Nephron progenitor cell (in vitro differentiated cells): ENCODE data around the gene CAMK2G.
"Not testable (repeated sequence)": the region's sequence is repeated elsewhere in the genome, so short reads cannot be mapped to it uniquely, and the experiment has no call there.

ENCODE experiments used
- DNase-seq: peaks from one replicate; pipeline ENCODE4 v3.0.0; 2021
- H3K27ac Mint-ChIP-seq: 2 replicates; pipeline ENCODE4 v1.8.0; 2021; ENCODE audit warnings: mild to moderate bottlenecking, moderate library complexity, mixed read lengths
- H3K27me3 Mint-ChIP-seq: 2 replicates; pipeline ENCODE4 v1.8.0; 2021; ENCODE audit warnings: mild to moderate bottlenecking, low read depth, mixed read lengths; ENCODE audit not compliant: poor library complexity
- H3K36me3 Mint-ChIP-seq: 2 replicates; pipeline ENCODE4 v1.8.0; 2021; ENCODE audit warnings: low read depth, mixed read lengths
- H3K4me1 Mint-ChIP-seq: 2 replicates; pipeline ENCODE4 v1.8.0; 2021; ENCODE audit warnings: mixed read lengths
- H3K4me3 Mint-ChIP-seq: 2 replicates; pipeline ENCODE4 v1.8.0; 2021; ENCODE audit warnings: mild to moderate bottlenecking, moderate library complexity, mixed read lengths
- H3K9me3 Mint-ChIP-seq: 2 replicates; pipeline ENCODE4 v1.8.0; 2021; ENCODE audit warnings: mild to moderate bottlenecking, moderate library complexity, mixed read lengths
- CTCF ChIP-seq: fragments of 200-600 bp; sonication (generic); IDR thresholded peaks from 2 replicates; pipeline ENCODE4 v1.5.0; 2021; ENCODE audit warnings: antibody characterized with exemption

Gene CAMK2G

DNA sequence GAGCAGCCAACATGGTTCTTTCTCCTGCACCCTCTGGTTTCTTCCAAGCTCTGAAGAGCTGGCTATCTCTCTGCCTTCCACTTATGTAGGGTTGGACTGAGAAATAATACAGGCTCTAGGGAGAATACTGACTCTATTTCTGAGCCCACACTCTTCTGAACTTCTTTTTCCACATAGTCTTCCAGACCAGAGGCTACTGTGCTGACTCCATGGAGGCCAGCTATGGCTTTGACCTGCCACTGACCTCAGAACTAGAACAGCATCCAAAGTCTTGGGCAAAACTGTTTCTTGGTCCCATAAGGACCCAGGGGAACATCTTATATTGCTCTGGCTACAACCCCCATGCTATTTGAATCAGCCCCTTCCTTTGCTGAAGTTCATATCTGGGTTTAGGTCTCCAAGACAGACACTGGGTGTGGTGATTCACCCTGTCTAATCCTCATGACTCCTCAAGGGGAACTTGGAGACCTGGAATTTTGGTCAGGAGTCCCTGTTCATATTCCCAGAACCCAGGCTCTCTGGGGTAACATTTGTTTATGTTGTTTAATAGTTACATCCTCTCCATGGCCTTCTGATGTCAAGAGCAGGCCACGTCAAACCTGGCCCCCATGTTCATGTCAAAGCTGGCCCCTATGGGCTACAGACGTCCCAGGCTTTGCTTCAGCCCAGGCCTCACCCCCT, 24.5 kb upstream of the CAMK2G start:
- Mint-ChIP-seq H3K27ac (peak overlapping the region; percentile 52), H3K4me1 (no peaks in the 10 kb centered on the region), H3K9me3 (no peaks in the 10 kb centered on the region), H3K27me3 (peaks cover 8% of the 10 kb centered on the region), H3K36me3 (no peaks in the 10 kb centered on the region), H3K4me3 (no peak overlapping the region)
- no peak for DNase-seq
- TF ChIP-seq CTCF = no peak

- H3K36me3 Mint-ChIP-seq = no peaks in the 10 kb centered on the region
- no peak overlapping the region for H3K4me3 Mint-ChIP-seq
- H3K27me3 Mint-ChIP-seq = peaks cover 12% of the 10 kb centered on the region
- no peaks in the 10 kb centered on the region for H3K9me3 Mint-ChIP-seq
- H3K4me1 Mint-ChIP-seq = peaks cover 1% of the 10 kb centered on the region
- TF ChIP-seq CTCF = no peak
- H3K27ac Mint-ChIP-seq = no peak overlapping the region
- DNase-seq = no peak
Observed at GRCh38 chr10:73897693-73898092, 23.3 kb upstream of the CAMK2G start.

DNA sequence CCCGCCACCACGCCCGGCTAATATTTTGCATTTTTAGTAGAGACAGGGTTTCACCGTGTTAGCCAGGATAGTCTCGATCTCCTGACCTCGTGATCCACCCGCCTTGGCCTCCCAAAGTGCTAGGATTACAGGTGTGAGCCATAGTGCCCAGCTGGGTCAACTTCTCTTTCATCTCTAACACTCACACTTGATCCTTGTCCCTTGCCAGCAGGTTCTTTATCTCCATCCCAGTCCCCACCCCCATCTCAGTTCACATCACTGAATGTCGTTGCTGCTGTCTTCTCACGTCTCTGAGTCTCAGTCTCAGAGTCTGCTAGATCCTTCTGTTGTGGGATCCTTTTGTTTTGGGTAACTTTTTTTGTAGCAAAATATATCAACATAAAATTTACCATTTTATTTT, 21.0 kb upstream of the CAMK2G start:
- not testable (repeated sequence) for H3K9me3 Mint-ChIP-seq, H3K36me3 Mint-ChIP-seq, H3K27me3 Mint-ChIP-seq, DNase-seq, H3K27ac Mint-ChIP-seq, H3K4me3 Mint-ChIP-seq, H3K4me1 Mint-ChIP-seq

DNA sequence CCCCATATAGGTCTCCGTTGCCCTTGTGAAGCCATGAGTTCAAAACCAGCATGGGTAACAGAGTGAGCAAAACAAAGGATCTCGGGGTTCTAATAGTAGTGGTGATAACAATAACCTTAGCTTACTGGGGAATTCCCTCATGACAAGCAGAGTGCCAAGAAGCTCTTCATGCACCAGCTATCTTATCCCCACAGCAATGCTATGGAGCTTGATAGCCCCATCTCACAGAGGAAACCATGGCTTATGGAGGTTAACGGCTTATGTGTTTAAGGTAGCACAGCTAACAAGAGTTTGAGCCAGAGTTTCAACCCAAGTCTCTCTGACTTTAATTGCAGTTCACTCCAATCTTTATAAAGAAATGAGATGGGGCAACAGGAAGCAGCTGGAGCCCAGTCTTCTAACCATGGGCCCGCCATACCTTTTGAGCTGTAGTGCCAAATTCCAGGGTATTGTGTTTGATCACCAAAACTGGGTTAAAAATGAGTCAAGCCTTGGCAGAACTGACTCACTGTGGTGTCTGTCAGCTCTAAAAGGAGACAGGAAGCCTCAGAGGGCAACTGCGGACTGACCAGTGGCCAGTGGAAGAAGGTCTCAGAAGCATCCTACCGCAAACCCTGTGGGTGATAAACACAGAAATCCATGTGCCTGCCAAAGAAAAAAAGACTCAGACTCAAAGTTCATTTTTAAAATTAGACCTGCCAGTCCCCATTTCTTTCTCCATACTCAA, 20.1 kb upstream of the CAMK2G start:
- H3K4me1 Mint-ChIP-seq = peaks cover 6% of the 10 kb centered on the region
- H3K4me3 Mint-ChIP-seq = no peak overlapping the region
- no peak overlapping the region for H3K27ac Mint-ChIP-seq
- no peaks in the 10 kb centered on the region for H3K9me3 Mint-ChIP-seq
- peaks cover 4% of the 10 kb centered on the region for H3K27me3 Mint-ChIP-seq
- H3K36me3 Mint-ChIP-seq = no peaks in the 10 kb centered on the region
- no peak for TF ChIP-seq CTCF
- DNase-seq = no peak

DNA sequence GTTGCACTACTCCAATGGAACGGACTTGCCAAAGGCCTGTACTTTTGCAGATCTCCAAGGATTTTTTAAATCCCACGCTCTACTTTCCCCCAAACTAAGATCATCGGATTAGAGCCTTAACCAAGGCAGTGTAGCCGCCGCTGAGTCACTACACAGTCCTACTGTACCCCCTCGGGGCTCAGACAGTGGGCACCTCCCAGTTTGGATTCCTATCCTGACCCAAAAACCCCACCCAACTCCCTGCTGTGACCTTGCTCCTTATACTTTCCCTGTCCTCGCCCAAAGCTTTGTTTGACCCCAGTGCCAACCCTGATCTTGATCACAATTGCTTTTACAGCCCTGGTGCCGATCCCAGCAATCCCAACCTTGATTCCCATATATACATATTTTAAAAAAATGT, 19.1 kb upstream of the CAMK2G start:
- no peak overlapping the region for H3K4me3 Mint-ChIP-seq
- H3K9me3 Mint-ChIP-seq = no peaks in the 10 kb centered on the region
- no peaks in the 10 kb centered on the region for H3K36me3 Mint-ChIP-seq
- H3K27ac Mint-ChIP-seq = no peak overlapping the region
- peaks cover 9% of the 10 kb centered on the region for H3K4me1 Mint-ChIP-seq
- H3K27me3 Mint-ChIP-seq = peaks cover 4% of the 10 kb centered on the region
- DNase-seq = no peak
- TF ChIP-seq CTCF = no peak

DNA sequence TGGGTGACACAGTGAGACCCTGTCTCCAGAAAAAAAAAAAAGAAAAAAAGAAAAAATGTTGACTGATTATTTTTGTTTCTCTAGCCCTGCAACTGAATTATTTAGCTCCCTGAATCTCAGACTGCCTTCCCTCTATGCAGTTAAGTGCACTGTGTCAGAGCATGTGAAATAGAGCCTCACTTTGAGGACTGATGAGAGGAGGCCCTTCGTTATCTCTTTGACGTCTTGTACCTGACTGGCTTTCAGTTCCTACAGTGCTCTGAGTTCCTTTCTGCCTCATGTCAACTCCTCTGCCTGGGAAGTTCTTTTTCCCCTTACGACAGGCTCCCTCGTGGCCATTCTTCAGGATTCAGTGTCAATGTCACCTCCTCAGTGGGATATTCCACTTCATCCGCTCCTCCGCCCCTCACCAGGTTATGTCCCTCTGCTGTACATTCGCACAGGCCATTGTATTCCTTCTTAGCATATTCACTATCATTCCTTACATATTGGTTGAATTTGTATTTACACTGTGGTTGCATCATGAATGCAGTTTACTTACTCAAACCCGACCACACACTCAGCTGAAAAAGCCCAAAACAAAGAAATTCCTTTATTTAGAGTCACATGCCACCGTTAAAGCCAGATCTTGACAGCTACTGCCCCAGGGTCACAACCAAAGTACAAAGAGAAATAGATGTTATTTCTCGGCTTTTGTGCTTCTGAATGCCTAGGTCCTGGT, 18.1 kb upstream of the CAMK2G start:
- DNase-seq = no peak
- Mint-ChIP-seq H3K9me3 (no peaks in the 10 kb centered on the region), H3K36me3 (no peaks in the 10 kb centered on the region), H3K4me1 (peaks cover 11% of the 10 kb centered on the region), H3K27me3 (peaks cover 4% of the 10 kb centered on the region), H3K4me3 (no peak overlapping the region), H3K27ac (peak overlapping the region; percentile 3)
- no peak for TF ChIP-seq CTCF
